Kidney epithelial cell (primary cell): ENCODE results near the gene RALGPS1. TPM values are rescaled to one million over a fixed set of nuclear protein-coding genes. Genes with fewer than 3 reads are reported as not detected.

Experiments used
- DNase-seq: peaks from one replicate; pipeline ENCODE4 v3.0.0-alpha.2; 2010; ENCODE audit warnings: low read depth
- H3K27me3 ChIP-seq: 2 replicates; pipeline ENCODE4 v1.6.0; 2011; ENCODE audit warnings: low read length; ENCODE audit not compliant: control insufficient read depth, insufficient read depth
- H3K36me3 ChIP-seq: 2 replicates; pipeline ENCODE4 v1.5.1; 2011; ENCODE audit warnings: low read length; ENCODE audit not compliant: control insufficient read depth, insufficient read depth
- H3K4me3 ChIP-seq: 2 replicates; pipeline ENCODE4 v1.5.1; 2011; ENCODE audit warnings: low read depth, mild to moderate bottlenecking, control low read depth, low read length
- CTCF ChIP-seq: IDR thresholded peaks from 2 replicates; pipeline ENCODE4 v1.5.1; 2011; ENCODE audit warnings: mild to moderate bottlenecking, moderate library complexity, low read length, control low read depth, inconsistent platforms; ENCODE audit not compliant: insufficient read depth, poor library complexity, severe bottlenecking
- total RNA-seq: library from RNA; depleted of rRNA; stranded (reverse); fragments of >200 nt; gene quantifications from 2 replicates; pipeline ENCODE4 v1.2.3, GENCODE V29; 2015

The RALGPS1 gene
- total RNA-seq, 1 donor from 2014 or later: 5.6 TPM

- no peak for TF ChIP-seq CTCF
- Histone ChIP-seq H3K36me3 (no peaks in the 10 kb centered on the region), H3K4me3 (no peak overlapping the region), H3K27me3 (no peaks in the 10 kb centered on the region)
- no peak for DNase-seq
These were observed 335.3 kb downstream of the RALGPS1 start for GRCh38 chr9:127249877-127250276.

- DNase-seq: no peak
- no peak for TF ChIP-seq CTCF
- Histone ChIP-seq H3K4me3 (no peak overlapping the region), H3K36me3 (no peaks in the 10 kb centered on the region), H3K27me3 (no peaks in the 10 kb centered on the region)
These were observed 336.4 kb downstream of the RALGPS1 start for GRCh38 chr9:127250896-127251391.

- no peaks in the 10 kb centered on the region for H3K36me3 ChIP-seq
- H3K4me3 ChIP-seq: no peak overlapping the region
- TF ChIP-seq CTCF: no peak
- no peak for DNase-seq
- H3K27me3 ChIP-seq: no peaks in the 10 kb centered on the region
These were observed 338.1 kb downstream of the RALGPS1 start for GRCh38 chr9:127252410-127253318.

- DNase-seq: no peak
- H3K4me3 ChIP-seq: no peak overlapping the region
- no peaks in the 10 kb centered on the region for H3K36me3 ChIP-seq
- TF ChIP-seq CTCF: no peak
- no peaks in the 10 kb centered on the region for H3K27me3 ChIP-seq
These were observed 338.9 kb downstream of the RALGPS1 start for GRCh38 chr9:127253446-127253845.

GRCh38 chr9:127255692-127256091 lies 341.1 kb downstream of the RALGPS1 start:
- H3K27me3 ChIP-seq: no peaks in the 10 kb centered on the region
- TF ChIP-seq CTCF: no peak
- no peak overlapping the region for H3K4me3 ChIP-seq
- H3K36me3 ChIP-seq: no peaks in the 10 kb centered on the region
- DNase-seq: no peak
